Suppressor macrophage (primary cell): ENCODE measurements around the gene PPP1R18.
"Not testable (repeated sequence)": the region's sequence is repeated elsewhere in the genome, so short reads cannot be mapped to it uniquely, and the experiment has no call there.

Experiments used
- DNase-seq, 4 experiments: peaks; one replicate each; pipeline ENCODE4 v3.0.0-alpha.2; 2020 to 2022

PPP1R18 gene

DNA sequence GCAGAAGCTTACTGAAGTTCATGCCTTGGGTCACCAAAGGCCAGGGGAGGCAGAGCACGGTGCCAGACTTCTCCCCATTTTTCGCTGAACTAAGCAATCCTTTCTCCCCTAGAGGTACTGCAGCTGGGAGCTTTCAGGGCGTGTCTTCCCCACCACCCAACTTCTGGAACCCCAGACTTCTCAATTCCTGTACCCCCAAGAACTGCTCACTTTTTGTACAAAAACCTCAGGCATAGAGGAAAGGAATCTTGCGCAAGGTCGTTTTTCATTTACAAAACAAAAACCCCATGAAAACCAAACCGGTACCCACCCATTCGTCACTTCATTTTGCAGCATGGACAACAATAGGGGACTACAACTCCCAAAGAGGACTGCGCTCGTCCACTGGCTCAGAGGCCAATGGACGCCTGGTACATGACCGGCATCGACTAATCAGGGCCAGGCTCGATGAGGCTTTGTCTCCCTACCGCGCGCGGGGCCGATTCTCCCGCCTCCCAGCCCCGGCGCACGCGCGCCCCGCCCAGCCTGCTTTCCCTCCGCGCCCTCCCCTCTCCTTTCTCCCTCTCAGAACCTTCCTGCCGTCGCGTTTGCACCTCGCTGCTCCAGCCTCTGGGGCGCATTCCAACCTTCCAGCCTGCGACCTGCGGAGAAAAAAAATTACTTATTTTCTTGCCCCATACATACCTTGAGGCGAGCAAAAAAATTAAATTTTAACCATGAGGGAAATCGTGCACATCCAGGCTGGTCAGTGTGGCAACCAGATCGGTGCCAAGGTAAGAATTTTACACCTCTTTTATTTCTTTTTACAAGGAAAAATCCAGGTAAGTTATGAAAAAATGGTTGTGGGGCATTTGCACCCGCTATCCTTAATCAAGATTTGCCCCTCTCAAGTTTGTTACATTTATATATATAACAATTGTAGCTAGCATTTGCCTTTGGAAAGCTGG is 33.6 kb upstream of the PPP1R18 start, which contains the start of gene TUBB:
Gene TUBB, plus strand, starts transcription at position 562 of the 947 bp plus-strand sequence. Its CDS starts 155 bp downstream, at position 717.
- peak; percentile 98 to 99 (median 99) for DNase-seq

DNA sequence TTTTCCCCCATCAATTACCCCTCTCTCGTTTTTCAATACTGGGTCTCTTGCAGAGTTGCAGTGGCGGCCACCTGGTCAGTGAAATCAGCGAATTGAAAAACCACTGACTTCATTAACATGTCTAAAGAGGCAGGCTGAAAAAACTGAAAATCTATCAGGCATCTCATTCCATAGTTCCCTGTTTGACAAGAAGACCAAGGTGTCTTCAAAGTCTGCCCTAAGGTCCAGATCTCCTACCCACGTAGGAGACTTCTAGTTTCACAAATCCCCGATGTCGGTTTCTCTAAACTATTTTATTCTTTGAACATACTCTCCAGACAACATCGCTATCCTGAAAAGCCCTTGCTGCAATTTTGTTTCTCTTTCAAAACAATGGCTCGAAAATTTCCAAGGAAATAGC is 32.9 kb upstream of the PPP1R18 start:
- DNase-seq, result no peak

DNA sequence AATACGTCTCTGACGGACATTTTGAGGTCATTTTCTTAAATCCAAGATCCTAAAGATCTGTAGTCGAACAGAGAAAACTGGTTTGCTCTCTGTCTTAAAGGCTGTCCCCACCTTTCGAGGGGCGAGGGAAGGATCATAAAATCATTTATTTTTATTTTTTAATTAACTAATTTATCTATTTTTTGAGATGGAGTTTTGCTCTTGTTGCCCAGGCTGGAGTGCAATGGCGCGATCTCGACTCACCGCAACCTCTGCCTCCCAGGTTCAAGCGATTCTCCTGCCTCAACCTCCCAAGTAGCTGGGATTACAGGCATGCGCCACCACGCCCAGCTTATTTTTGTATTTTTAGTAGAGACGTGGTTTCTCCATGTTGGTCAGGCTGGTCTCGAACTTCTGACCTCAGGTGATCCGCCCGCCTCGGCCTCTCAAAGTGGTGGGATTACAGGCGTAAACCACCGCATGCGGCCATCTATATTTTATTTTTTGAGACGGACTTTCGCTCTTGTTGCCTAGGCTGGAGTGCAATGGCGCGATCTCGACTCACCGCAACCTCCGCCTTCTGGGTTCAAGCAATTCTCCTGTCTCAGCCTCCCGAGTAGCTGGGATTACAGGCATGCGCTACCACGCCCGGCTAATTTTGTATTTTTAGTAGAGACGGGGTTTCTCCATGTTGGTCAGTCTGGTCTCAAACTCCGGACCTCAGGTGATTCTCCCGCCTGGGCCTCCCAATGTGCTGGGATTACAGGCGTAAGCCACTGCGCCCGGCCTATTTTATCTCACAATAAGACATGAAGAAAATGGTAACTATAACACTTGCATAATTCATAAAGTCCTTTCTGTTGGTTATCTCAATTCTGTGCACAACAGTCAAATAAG is 31.6 kb upstream of the PPP1R18 start:
- DNase-seq, result not testable (repeated sequence)

- peak; percentile 99 to 100 (median 100) for DNase-seq
Measured at GRCh38 chr6:30717129-30717844, 30.8 kb upstream of the PPP1R18 start, which contains the start of gene MDC1. Gene MDC1, minus strand, starts transcription at chr6:30717281. Its CDS starts 2,106 bp downstream, at chr6:30715175.

GRCh38 chr6:30716879-30717128 is 30.4 kb upstream of the PPP1R18 start:
- DNase-seq, result no peak

GRCh38 chr6:30714263-30714662 is 27.8 kb upstream of the PPP1R18 start:
- DNase-seq, result no peak

DNA sequence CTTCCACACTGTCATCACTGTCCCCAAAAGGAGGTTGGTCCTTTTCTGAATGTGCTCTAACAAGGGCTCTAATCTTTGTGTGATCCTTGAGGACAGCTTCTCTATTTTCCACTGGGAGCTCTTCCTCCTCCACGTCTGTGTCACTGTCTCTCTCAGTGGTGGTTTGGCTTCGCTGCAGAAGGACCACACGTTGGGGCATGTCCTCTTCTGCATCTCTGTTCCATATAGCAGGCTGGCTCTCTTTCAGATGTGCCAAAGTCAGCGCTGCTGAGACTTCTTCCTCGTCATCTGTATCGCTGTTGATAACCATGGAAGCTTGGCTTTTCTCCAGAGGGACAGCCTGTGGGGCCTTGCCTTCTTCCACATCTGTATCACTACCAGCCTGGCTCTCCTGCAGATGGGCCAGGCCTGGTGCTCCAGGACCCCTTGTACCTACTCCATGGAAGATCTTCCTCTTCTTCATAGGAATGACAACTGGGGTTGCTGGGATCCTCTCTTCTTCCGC is 26.0 kb upstream of the PPP1R18 start:
- DNase-seq, result no peak

DNA sequence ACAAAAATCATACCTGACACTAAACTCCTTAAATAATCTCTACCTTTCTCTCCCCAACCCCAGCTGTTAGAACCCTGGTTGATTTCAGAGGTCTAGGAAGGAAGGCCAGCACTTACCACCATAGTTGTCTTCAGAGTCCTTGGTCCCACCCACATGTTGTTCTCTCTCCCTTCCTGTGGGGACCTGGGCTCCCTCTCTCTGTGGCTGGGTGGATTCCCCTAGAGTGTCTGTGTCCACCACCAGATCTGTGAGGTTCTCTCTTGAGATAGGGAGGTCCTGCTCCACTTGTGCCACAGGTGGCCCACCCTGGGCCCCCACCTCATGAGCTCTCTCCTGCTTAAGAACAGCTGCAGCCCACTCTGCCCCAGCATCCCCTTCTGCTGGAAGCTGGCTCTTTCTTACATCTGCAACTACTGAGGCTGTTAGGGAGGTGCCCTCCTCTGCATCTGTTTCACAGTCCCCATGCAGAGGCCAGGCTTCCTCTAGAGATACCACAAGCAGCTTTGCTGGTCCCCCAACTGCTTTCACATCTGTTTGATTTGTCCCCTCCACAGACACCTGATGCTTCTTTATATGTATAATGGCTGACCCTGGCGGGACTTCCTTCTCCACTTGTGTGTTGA is 25.4 kb upstream of the PPP1R18 start:
- no peak for DNase-seq

GRCh38 chr6:30709101-30709868 is 22.8 kb upstream of the PPP1R18 start:
- no peak for DNase-seq

DNA sequence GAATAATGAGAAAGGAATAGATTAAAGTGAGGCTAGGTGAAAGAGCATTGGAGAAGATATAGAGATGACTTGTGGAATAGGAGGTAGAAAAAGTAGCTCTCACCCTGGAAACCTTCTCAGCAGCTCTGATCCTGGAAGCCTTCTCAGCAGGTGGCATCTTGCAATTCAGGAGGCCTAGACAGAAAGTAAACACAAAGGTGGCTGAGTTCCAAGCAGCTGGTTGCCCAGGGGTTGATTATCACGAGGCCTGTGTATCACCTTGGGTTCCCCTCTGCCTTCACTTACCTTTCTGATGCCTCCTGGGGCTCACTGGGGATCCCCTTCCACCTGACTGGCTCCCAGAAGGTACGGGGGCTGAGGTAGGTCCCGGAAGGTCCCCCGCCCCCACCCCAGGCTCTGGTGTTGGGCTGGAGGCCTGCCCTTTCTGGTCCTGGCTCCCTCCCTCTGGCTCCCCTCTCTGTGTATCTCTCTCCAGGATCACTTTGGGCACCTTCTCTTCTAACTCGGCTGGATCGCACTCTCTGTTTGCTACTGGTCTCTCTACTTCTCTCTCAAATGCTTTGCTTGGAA is 20.9 kb upstream of the PPP1R18 start:
- DNase-seq, result no peak

DNA sequence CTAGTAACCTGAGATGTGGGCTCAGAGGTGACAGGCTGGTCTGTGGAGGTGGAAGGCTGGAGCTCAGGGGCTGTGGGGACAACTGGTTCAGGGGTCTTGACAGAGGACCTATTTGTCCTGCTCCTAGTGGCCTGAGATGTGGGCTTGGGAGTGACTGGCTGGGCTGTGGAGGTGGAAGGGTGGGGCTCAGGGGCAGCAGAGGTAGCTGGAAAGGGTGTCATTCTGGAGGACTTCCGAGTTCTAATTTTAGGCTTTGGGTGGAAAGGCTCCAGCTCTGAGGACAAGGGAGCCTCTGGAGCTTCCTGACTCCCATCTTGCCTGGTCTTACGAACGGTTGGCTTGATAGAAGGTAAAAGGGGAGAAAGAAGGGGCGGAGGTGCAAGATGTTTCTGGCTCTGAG is 19.2 kb upstream of the PPP1R18 start:
- DNase-seq, result no peak

DNA sequence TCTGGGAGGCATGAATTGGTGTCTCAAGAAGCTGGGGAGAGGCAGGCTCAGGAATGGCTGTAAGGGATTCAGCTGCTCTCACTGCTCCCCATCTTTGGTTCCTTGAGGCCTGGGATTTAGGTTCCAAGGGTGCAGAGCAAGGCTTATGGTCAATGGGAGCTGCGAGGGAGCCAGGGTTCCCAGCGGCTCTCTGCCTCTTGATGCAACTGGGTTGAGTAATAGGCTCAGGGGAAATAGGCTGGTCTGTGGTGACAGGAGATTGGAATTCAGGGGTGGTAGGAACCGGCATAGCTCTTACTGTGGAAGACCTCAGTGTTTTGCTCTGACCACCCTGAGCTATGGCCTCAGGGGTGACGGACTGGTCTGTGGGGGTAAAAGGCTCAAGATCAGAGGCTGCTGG is 17.4 kb upstream of the PPP1R18 start:
- peak in 1 of 4 experiments; percentile 45 for DNase-seq

DNA sequence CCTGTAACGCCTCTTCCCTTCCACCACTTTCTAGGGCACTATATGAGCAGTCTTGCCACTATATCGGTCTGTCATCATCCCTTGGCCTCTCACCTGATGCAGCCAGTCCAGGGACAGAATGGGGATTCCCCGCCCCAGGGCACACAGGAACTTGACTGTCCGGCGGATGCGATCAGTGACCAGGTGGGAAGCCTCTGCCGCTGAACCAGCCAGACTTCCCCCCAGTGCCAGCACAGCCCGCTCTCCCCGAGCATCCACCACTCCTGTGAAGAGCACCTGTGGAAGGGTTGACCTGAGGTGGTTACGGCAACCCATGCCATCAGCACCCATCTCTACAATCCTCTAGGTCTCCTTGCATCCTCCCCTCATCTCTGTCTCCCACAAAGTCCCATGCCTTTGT is 16.6 kb upstream of the PPP1R18 start:
- DNase-seq, result no peak

- peak; percentile 56 to 85 (median 80) for DNase-seq
Measured at GRCh38 chr6:30700340-30700739, 13.9 kb upstream of the PPP1R18 start.

DNA sequence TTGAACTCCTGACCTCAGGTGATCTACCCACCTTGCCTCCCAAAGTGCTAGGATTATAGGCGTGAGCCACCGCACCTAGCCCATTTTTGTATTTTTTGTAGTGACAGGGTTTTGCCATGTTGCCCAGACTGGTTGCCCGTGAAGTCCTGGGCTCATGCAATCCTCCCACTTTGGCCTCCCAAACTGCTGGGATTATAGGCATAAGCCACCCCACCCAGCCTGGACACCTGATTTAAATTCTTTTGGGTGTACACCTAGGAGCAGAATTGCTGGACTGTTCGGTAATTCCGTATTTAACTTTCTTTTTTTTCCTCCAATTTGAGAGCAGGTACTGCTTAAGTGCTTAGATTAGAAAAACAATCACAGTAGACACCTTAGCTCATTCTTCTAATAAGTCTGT is 10.0 kb upstream of the PPP1R18 start:
- DNase-seq, result no peak

- DNase-seq, result no peak
Measured at GRCh38 chr6:30691208-30691847, 4.9 kb upstream of the PPP1R18 start.

GRCh38 chr6:30690403-30691207 is 4.2 kb upstream of the PPP1R18 start, which contains the start of gene NRM:
Gene NRM, minus strand, starts transcription at chr6:30690984. Its CDS starts 10 bp downstream, at chr6:30690974.
- DNase-seq, result peak; percentile 88 to 96 (median 94)

DNA sequence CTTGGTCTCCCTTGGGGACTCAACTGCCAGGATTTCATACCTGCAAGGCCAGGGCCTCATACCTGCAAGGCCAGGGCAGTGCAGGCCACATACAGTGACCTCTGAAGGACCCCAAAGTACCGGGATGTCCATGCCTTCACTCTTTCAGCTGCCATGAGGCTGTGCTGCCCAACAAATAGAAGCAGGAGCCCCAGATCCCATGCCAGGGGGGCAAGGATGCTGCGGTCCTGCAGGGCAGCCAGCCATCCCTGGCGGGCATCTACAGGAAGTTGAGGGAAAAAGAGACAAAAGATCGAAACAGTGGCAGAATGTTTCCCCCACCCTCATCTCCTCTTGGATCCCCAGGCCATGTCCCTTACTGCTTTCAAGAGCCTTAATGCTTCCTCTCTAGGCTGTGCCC is 3.5 kb upstream of the PPP1R18 start:
- no peak for DNase-seq
